Measurements from ENCODE around the gene BRINP2.
"Not testable (repeated sequence)": the region's sequence is repeated elsewhere in the genome, so short reads cannot be mapped to it uniquely, and the experiment has no call there.

The BRINP2 gene

DNA sequence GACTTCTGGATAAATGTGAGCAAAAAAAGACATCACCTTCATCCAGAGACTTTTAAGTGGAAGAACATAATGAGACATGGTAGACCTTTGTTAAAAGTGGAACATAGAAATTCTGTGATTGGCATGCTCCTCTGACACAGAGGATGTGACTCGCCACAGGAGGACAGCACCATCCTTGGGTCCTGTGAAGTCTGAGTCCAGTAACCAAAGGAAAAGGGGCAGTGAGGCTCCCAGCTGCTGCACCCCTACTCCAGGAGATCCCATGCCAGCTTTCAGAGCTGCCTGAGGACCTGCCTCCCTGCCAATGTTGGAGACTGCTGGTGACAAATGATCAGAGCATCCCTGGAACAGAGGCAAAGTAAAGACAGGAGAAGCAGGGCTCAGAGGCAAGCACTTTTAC lies 136.2 kb downstream of the BRINP2 start:
- in situ Hi-C loops (cut with MboI; ENCODE audit: low sequenced_read_pairs): no loop called here

DNA sequence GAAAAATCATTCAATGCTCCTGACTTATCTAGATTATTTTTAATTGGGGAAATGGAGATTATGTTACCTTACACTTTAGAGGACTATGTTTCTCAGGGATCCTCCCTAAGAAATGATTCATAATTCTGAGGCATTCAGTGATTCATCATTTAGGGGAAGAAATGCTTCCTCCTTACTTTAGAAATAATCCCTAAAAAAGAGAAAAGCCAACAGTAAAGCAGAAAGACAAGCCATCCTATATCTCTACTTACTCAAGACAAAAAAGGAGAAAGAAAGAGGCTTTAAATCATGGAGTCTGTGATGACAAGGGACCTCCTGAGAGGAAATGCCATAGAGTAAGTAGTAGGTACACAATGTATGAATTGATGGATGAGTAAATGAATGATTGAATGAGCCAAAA lies 137.0 kb downstream of the BRINP2 start:
- in situ Hi-C loops (cut with MboI; ENCODE audit: low sequenced_read_pairs): no loop called here

GRCh38 chr1:177309880-177310279 lies 139.1 kb downstream of the BRINP2 start:
- in situ Hi-C loops (cut with MboI; ENCODE audit: low sequenced_read_pairs): no loop called here

GRCh38 chr1:177310326-177310725 lies 139.6 kb downstream of the BRINP2 start:
- in situ Hi-C loops (cut with MboI; ENCODE audit: low sequenced_read_pairs): no loop called here

DNA sequence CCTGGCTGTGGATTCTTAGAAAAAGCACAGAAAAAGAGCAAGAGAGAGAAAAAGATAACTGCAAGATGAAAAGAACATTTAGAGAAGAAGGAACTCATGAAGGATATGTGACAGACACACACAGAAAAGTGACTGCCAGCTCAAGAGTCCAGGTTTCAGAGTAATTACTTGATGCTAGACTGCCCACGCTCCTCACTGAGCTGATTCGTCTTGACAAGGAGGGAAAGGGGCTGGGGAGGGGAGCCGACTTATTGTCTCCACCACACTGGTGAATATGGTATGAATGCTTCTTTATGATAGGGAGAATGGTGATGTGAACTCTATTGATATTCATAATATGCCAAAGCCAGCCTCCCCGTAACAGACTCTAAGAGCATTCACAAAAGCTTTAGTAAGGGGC lies 140.4 kb downstream of the BRINP2 start:
- in situ Hi-C loops (cut with MboI; ENCODE audit: low sequenced_read_pairs): no loop called here

DNA sequence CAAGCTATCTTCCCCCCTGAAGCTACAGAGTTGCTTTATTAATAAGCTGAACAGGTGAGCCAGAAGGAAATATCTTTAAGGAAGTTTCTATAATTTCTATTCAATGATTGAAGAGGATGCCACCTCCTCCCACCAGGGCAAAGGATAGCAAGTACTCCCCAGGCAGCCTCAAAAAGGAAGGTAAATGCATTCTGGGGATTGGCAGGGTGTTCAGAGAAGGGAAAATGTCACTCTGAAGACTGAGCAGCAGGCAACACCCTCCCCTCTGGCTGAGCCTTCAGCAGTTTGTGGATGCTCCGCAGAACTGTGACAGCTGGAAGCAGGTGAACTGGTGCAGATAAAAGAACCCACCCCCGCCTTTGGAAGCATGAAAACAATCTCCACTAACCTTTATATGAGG lies 140.8 kb downstream of the BRINP2 start:
- in situ Hi-C loops (cut with MboI; ENCODE audit: low sequenced_read_pairs): no loop called here

GRCh38 chr1:177315261-177315660 lies 144.5 kb downstream of the BRINP2 start:
- in situ Hi-C loops (cut with MboI; ENCODE audit: low sequenced_read_pairs): no loop called here

- in situ Hi-C loops (cut with MboI; ENCODE audit: low sequenced_read_pairs): no loop called here
Observed at GRCh38 chr1:177315761-177316160, 145.0 kb downstream of the BRINP2 start.

DNA sequence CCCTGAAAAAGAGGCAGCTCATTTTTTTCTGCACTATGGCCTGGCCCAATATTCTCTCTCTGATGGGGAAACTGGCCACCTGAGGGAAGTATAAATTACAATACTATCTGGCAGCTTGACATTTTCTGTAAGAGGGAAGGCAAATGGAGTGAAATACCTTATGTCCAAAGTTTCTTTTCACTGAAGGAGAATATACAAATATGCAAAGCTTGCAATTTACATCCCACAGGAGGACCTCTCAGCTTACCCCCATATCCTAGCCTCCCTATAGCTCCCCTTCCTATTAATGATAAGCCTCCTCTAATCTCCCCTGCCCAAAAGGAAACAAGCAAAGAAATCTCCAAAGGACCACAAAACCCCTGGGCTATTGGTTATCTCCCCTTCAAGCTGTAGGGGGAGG lies 150.7 kb downstream of the BRINP2 start:
- in situ Hi-C loops (cut with MboI; ENCODE audit: low sequenced_read_pairs): not testable (repeated sequence)

GRCh38 chr1:177328251-177328650 lies 157.5 kb downstream of the BRINP2 start:
- in situ Hi-C loops (cut with MboI; ENCODE audit: low sequenced_read_pairs): no loop called here

DNA sequence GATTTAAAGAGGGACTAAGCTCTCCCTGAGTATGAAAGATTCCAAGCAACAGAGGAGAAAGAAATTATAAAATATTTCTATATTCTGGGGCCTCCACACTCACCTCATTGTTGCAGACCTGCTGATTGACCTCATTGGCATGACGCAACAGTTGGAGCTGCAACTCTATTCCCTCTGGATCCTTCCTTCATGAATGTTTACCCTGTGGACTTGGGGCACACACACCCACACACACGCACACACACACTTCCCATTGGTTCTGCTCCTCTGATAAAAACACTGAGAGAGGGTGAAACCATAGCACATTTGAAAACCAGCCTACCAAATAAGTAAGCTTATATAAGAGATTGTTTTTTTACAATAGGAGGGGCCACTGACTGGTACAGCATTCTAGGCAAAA lies 159.1 kb downstream of the BRINP2 start:
- in situ Hi-C loops (cut with MboI; ENCODE audit: low sequenced_read_pairs): no loop called here

All from hTERT RPE-1 (cell line).